ENCODE results near the gene NOTCH3. TPM values are rescaled to one million over a fixed set of nuclear protein-coding genes. Genes with fewer than 3 reads are reported as not detected.
A peak's percentile ranks its signal among the peaks of the same experiment; 100 is the strongest.

Gene NOTCH3
- total RNA-seq, 4 donors from 2014 or later, result 95.6 to 278 (median 122) TPM

DNA sequence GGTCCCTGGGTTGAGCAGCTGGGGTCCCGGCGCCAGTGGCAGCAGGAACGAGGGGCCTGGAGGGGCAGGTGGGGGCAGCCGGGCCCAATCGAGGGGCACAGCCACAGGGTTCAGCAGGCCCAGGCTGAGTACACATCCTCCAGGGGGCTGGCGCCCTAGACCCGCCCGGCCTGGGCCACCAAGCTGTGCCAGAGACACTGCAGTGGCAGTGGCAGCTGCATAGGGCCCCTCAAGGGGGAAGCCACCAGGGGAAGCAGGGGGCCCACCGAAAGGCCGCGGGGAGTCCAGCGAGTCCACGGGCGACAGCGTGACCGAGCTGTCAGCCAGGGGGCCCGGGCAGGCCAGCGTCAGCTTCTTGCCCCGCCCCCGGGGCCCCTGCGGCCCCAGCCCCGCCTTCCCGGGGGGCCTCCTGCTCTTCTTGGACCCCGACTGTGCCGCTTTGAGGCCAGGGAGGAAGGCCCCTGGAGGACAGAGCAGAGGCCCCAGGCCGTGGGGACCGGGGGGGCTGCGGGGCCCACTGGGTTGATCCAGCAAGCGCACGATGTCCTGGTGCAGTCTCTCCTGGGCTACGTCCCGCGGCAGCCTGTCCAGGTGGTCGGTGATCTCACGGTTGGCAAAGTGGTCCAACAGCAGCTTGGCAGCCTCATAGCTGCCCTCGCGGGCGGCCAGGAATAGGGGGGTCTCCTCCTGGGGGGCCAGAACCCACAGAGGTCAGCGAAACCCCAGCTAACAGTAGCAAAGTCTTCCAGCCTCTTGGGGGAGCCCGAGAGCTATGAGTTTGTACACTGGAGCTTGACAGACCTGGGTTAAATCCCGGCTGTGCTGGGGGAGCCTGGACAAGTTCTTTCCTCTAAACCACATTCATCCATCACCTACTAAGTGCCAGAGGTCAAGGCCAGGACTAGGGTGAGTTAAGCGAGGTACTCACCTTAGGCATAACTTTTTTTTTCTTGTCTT, 39.5 kb downstream of the NOTCH3 start:
- no peak for DNase-seq
- H3K9me3 ChIP-seq, result peaks cover 0 to 29% (median 10%) of the 10 kb centered on the region in 3 donors
- WGBS, 2 donors, result 83 to 88% methylated on average over 4 to 13 of the region's 42 CpGs
- intact Hi-C loops (cut with DNase I), result no loop called here
- no peaks in the 10 kb centered on the region for H3K4me1 ChIP-seq
- peaks cover 0 to 75% (median 16%) of the 10 kb centered on the region in 3 donors for H3K36me3 ChIP-seq
- no peak for TF ChIP-seq POLR2A (IDR thresholded peaks at IDR 0.05)
- TF ChIP-seq, protein P1, sequence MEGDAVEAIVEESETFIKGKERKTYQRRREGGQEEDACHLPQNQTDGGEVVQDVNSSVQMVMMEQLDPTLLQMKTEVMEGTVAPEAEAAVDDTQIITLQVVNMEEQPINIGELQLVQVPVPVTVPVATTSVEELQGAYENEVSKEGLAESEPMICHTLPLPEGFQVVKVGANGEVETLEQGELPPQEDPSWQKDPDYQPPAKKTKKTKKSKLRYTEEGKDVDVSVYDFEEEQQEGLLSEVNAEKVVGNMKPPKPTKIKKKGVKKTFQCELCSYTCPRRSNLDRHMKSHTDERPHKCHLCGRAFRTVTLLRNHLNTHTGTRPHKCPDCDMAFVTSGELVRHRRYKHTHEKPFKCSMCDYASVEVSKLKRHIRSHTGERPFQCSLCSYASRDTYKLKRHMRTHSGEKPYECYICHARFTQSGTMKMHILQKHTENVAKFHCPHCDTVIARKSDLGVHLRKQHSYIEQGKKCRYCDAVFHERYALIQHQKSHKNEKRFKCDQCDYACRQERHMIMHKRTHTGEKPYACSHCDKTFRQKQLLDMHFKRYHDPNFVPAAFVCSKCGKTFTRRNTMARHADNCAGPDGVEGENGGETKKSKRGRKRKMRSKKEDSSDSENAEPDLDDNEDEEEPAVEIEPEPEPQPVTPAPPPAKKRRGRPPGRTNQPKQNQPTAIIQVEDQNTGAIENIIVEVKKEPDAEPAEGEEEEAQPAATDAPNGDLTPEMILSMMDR (IDR thresholded peaks at IDR 0.05), result peak in 1 of 6 experiments; percentile 33
- H3K27ac ChIP-seq, result no peak overlapping the region
- no peaks in the 10 kb centered on the region for H3K27me3 ChIP-seq
- no peak overlapping the region for H3K4me3 ChIP-seq

DNA sequence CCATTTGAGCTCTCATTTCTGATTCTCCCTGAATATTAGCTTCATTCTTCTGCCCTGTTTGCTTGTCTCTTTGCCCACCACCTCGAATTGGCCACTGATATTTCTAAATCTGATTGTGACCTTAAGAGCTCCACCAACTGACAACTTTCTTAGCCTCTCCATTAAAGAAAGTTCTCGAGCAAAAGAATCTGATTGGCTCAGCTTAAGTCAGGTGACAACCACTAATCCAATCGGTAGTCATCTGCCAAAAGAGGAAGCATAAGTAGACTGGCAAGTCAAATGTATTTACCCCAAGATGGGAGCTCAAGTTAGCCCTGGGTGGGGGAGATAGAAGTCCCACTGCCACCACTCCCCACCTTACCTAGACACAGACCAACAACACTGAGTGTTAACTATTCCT, 41.5 kb downstream of the NOTCH3 start:
- H3K4me1 ChIP-seq, result no peaks in the 10 kb centered on the region
- peaks cover 0 to 54% (median 13%) of the 10 kb centered on the region in 3 donors for H3K36me3 ChIP-seq
- intact Hi-C loops (cut with DNase I), result no loop called here
- H3K27ac ChIP-seq, result no peak overlapping the region
- no peaks in the 10 kb centered on the region for H3K27me3 ChIP-seq
- no peak for TF ChIP-seq POLR2A (IDR thresholded peaks at IDR 0.05)
- TF ChIP-seq, protein P1 (IDR thresholded peaks at IDR 0.05), result no peak
- 27 to 63% methylated on average over 1 to 3 of the region's 3 CpGs for WGBS, 2 donors
- peaks cover 0 to 10% (median 0%) of the 10 kb centered on the region in 3 donors for H3K9me3 ChIP-seq
- H3K4me3 ChIP-seq, result no peak overlapping the region
- DNase-seq, result no peak

DNA sequence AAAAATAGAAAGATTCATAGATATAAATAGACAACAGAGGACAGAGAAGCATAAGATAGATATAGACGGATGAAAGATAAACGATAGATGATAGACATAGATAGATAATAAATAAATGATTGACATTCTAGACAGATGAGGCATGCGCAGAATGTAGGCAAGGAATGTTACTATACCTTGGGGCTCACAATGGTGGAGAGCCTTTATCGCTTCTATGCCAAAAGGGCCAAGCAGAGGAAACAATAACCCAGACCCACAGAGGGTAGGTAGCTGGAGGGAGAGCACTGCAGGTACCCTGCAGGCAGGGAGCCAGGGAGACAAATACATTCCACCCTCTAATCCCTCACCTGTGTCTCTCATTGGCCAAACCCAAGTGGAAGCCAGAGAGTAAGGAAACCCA, 44.4 kb downstream of the NOTCH3 start:
- Histone ChIP-seq H3K27me3 (peaks cover 0 to 4% (median 0%) of the 10 kb centered on the region in 4 donors), H3K27ac (no peak overlapping the region), H3K4me1 (no peaks in the 10 kb centered on the region), H3K9me3 (peaks cover 0 to 10% (median 0%) of the 10 kb centered on the region in 3 donors), H3K4me3 (no peak overlapping the region), H3K36me3 (peaks cover 0 to 26% (median 9%) of the 10 kb centered on the region in 3 donors)
- 95 to 97% methylated on average over 4 of the region's 4 CpGs for WGBS, 2 donors
- DNase-seq, result no peak
- TF ChIP-seq, protein P1 (IDR thresholded peaks at IDR 0.05), result no peak
- TF ChIP-seq POLR2A (IDR thresholded peaks at IDR 0.05), result no peak
- intact Hi-C loops (cut with DNase I), result no loop called here

GRCh38 chr19:15155296-15155695, 45.5 kb downstream of the NOTCH3 start:
- H3K36me3 ChIP-seq, result peaks cover 0 to 15% (median under 1%) of the 10 kb centered on the region in 3 donors
- no peak overlapping the region for H3K27ac ChIP-seq
- WGBS, 2 donors, result 80 to 83% methylated on average over 5 of the region's 5 CpGs
- H3K9me3 ChIP-seq, result peaks cover 0 to 10% (median 0%) of the 10 kb centered on the region in 3 donors
- H3K4me1 ChIP-seq, result no peaks in the 10 kb centered on the region
- intact Hi-C loops (cut with DNase I), result no loop called here
- no peak for DNase-seq
- TF ChIP-seq, protein P1 (IDR thresholded peaks at IDR 0.05), result no peak
- no peak for TF ChIP-seq POLR2A (IDR thresholded peaks at IDR 0.05)
- no peak overlapping the region for H3K4me3 ChIP-seq
- H3K27me3 ChIP-seq, result peaks cover 0 to 4% (median 0%) of the 10 kb centered on the region in 4 donors
